ENCODE measurements around the gene CPD.
"Not testable (repeated sequence)": the region's sequence is repeated elsewhere in the genome, so short reads cannot be mapped to it uniquely, and the experiment has no call there.

The CPD gene

GRCh38 chr17:30388321-30389179, 9.8 kb downstream of the CPD start:
- DNase-seq (ENCODE audit: low read depth in 2 of 2), result no peak

GRCh38 chr17:30389756-30390300, 11.1 kb downstream of the CPD start:
- no peak for DNase-seq (ENCODE audit: low read depth in 2 of 2)

GRCh38 chr17:30391534-30391933, 12.8 kb downstream of the CPD start:
- no peak for DNase-seq (ENCODE audit: low read depth in 2 of 2)

DNA sequence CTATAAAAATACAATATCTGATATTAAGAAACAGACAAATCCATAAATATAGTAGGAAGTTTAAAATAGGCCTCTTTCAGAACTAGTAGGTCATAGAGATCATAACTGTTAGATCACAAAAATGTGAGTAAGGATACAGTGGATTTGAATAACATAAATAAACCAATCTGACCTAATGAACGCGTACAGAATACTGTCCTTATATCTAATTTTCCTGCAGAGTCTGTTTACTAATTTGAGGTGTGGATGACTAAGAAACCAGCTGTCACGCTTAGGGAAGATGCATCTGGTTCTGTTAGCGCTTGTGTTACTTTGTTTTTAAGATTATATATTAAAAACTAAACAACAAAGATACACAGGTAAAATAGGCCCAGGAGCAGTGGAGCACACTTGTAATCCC, 14.8 kb downstream of the CPD start:
- no peak for DNase-seq (ENCODE audit: low read depth in 2 of 2)

GRCh38 chr17:30393911-30394867, 15.5 kb downstream of the CPD start:
- no peak for DNase-seq (ENCODE audit: low read depth in 2 of 2)

- DNase-seq (ENCODE audit: low read depth in 2 of 2), result no peak
Observed at GRCh38 chr17:30395398-30396022, 16.8 kb downstream of the CPD start.

DNA sequence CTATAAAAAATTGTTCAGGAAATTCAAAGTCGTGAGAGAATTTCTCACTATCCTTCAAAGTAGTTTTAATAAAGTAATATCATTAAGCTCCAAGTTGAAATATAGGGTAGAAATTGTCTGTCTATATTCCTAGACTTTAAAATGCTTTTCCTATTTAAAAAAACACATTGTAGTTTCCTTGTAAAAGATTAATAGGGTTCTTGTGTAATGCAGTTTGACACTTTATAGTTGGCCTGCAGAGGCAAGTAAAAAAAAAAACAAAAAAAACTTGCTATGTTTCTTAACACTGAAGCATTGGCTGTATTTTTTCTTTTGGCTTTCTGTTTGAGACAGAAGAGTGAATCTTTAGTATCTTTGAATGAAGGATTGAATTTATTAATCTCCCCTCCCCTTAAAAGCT, 17.4 kb downstream of the CPD start:
- no peak for DNase-seq (ENCODE audit: low read depth in 2 of 2)

GRCh38 chr17:30396612-30397011, 17.9 kb downstream of the CPD start:
- DNase-seq (ENCODE audit: low read depth in 2 of 2), result no peak

GRCh38 chr17:30398328-30399041, 19.8 kb downstream of the CPD start:
- DNase-seq (ENCODE audit: low read depth in 2 of 2), result no peak

GRCh38 chr17:30401097-30401496, 22.4 kb downstream of the CPD start:
- DNase-seq (ENCODE audit: low read depth in 2 of 2), result no peak

- DNase-seq (ENCODE audit: low read depth in 2 of 2), result no peak
Observed at GRCh38 chr17:30405161-30405560, 26.4 kb downstream of the CPD start.

- DNase-seq (ENCODE audit: low read depth in 2 of 2), result not testable (repeated sequence)
Observed at GRCh38 chr17:30410627-30411026, 31.9 kb downstream of the CPD start.

DNA sequence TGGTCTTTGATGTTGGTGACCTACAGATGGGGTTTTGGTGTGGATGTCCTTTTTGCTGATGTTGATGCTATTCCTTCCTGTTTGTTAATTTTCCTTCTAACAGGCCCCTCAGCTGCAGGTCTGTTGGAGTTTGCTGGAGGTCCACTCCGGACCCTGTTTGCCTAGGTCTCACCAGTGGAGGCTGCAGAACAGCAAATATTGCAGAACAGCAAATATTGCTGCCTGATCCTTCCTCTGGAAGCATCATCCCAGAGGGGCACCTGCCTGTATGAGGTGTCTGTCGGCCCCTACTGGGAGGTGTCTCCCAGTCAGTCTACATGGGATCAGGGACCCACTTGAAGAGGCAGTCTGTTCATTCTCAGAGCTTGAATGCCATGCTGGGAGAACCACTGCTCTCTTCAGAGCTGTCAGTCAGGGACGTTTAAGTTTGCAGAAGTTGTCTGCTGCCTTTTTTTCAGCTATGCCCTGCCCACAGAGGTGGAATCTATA, 33.3 kb downstream of the CPD start:
- not testable (repeated sequence) for DNase-seq (ENCODE audit: low read depth in 2 of 2)

- no peak for DNase-seq (ENCODE audit: low read depth in 2 of 2)
Observed at GRCh38 chr17:30413109-30413508, 34.4 kb downstream of the CPD start.

GRCh38 chr17:30414486-30414885, 35.8 kb downstream of the CPD start:
- DNase-seq (ENCODE audit: low read depth in 2 of 2), result no peak

- DNase-seq (ENCODE audit: low read depth in 2 of 2), result no peak
Observed at GRCh38 chr17:30415491-30415890, 36.8 kb downstream of the CPD start.

DNA sequence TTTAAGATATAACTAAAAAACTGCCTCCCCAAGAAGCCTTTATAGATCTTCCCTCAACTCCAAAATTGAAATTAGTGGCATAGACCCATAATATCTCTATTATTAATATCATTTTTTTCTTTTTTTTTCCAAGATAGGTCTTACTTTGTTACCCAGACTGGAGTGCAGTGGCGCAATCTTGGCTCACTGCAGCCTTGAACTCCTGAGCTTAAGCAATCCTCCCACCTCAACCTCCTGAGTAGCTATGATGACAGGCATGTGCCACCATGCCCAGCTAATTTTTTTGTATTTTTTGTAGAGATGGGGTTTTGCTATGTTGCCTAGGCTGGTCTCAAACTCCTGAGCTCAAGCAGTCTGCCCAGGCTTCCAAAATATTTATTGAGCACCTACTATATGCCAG, 39.3 kb downstream of the CPD start:
- not testable (repeated sequence) for DNase-seq (ENCODE audit: low read depth in 2 of 2)

DNA sequence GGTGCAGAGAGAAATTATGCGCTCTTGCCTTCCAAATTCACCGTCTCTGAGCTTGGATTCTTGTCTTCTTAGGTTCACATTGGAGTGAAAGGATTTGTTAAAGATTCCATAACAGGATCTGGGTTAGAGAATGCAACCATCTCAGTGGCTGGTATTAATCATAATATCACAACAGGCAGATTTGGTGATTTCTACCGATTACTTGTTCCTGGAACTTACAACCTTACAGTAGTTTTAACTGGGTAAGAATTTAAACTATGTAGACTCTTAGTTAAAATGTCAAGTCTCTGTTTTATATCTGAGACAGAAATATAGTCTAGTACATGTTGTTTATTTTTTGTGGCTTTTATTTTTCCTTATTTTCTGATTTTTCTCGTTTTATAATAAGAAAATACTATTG, 42.9 kb downstream of the CPD start:
- no peak for DNase-seq (ENCODE audit: low read depth in 2 of 2)

GRCh38 chr17:30422171-30422570, 43.4 kb downstream of the CPD start:
- no peak for DNase-seq (ENCODE audit: low read depth in 2 of 2)

DNA sequence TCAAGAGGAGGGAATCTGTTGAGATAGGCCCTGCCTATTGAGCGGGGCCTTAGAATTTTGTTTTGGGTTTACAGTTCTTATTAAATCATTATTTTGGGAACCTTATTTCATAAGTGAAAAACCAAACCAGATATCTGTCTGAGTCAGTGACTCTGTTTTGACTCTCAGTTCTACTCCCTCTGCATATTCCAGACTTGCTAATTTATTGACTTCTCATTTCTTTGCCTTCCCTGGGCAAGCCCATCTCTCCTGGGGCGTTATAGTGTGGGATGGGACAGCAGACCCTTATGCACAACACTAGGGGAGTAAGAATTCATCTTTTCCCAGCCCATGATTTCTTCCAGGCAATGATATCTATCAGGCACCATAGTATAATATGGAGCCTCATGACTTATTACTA, 45.7 kb downstream of the CPD start:
- DNase-seq (ENCODE audit: low read depth in 2 of 2), result no peak

DNA sequence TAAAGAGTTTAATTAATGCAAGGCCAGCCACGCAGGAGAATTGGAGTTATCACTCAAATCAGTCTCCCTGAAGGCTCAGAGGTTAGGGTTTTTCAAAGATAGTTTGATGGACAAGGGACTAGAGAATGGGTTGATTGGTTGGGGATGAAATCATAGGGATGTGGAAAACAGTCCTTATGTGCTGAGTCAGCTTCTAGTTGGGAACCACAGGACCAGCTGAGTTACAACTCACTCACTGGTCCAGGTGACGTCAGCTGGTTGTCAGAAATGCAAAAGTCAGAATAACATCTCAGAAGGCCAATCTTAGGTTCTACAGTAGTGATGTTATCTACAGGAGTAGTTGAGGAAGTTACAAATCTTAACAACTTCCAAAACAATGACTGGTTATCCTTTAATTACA, 47.6 kb downstream of the CPD start:
- no peak for DNase-seq (ENCODE audit: low read depth in 2 of 2)

Data from activated CD4-positive, alpha-beta T cell treated with anti-CD3 and anti-CD28 coated beads for 24 hours (primary cell).